Mucosa of descending colon (tissue), 3 donors: ENCODE measurements around the gene TSPAN32. TPM values are rescaled to one million over a fixed set of nuclear protein-coding genes. Genes with fewer than 3 reads are reported as not detected.

ENCODE experiments used
- ATAC-seq: fragments of 200-7000 bp; cut with Tn5 transposase; one replicate; pipeline ENCODE4 v1.9.1; 2020; ENCODE audit warnings: mild to moderate bottlenecking, moderate library complexity
- DNase-seq, 3 donors: peaks; one replicate each; pipeline ENCODE4 v3.0.0-alpha.2; 2020
- H3K36me3 ChIP-seq: fragments of 200-600 bp; one replicate; pipeline ENCODE4 v1.8.0; 2021; ENCODE audit warnings: low read depth, mild to moderate bottlenecking
- H3K4me1 ChIP-seq: fragments of 200-600 bp; one replicate; pipeline ENCODE4 v1.8.0; 2021; ENCODE audit warnings: low read depth, mild to moderate bottlenecking
- H3K4me3 ChIP-seq: fragments of 200-600 bp; one replicate; pipeline ENCODE4 v1.8.0; 2021; ENCODE audit warnings: mild to moderate bottlenecking
- H3K9me3 ChIP-seq: fragments of 200-600 bp; one replicate; pipeline ENCODE4 v1.8.0; 2021; ENCODE audit warnings: mild to moderate bottlenecking
- intact Hi-C, 2 donors: fragments of 100-400 bp; cut with DNase I in 1 of 2; cut with micrococcal nuclease in 1 of 2; formaldehyde crosslinking; loops; one replicate each; pipeline versions ENCODE4 v1.11.0 to v1.11.1; 2022; cut with DNase I, micrococcal nuclease
- long read RNA-seq, 2 donors: library from polyadenylated mRNA; unstranded; transcript quantifications; one replicate each; pipeline ENCODE4 v2.0.0, GENCODE V29; 2019 to 2021
- total RNA-seq, 3 donors: library from RNA; stranded (reverse); fragmentation: NEBNext Ultra II Directional in 2 of 3; extraction: Animal tissue kit (Norgen Biotek cat#: 25700) in 2 of 3; gene quantifications; one replicate each; pipeline versions ENCODE4 v1.2.1 to v1.2.4, GENCODE V29; 2021 to 2023
- TF ChIP-seq, protein P1 (sequence below): fragments of 200-600 bp; IDR thresholded peaks from one replicate; pipeline ENCODE4 v1.8.0; 2022; ENCODE audit warnings: antibody characterized with exemption, mild to moderate bottlenecking
- donor health status: DM: no; HTN: no; CAD: no; lungs with moderate emphysema.
- donor health status: DM: no; HTN: no; CAD: no.
- donor health status: DM: no; HTN: yes; CAD: no.

Gene TSPAN32, protein sequence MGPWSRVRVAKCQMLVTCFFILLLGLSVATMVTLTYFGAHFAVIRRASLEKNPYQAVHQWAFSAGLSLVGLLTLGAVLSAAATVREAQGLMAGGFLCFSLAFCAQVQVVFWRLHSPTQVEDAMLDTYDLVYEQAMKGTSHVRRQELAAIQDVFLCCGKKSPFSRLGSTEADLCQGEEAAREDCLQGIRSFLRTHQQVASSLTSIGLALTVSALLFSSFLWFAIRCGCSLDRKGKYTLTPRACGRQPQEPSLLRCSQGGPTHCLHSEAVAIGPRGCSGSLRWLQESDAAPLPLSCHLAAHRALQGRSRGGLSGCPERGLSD
- 1 to 10 TPM; 1.2 to 2.8 (median 2.6) TPM for total RNA-seq
- long read RNA-seq, donor 1, partial matches to known transcripts, result 1 of 1 reads
- long read RNA-seq, donor 1, other reads (novel, unspliced or antisense), result 0 of 1 reads
- long read RNA-seq, donor 2, partial matches to known transcripts, result 0 of 1 reads
- long read RNA-seq, donor 2, other reads (novel, unspliced or antisense), result 1 of 1 reads

DNA sequence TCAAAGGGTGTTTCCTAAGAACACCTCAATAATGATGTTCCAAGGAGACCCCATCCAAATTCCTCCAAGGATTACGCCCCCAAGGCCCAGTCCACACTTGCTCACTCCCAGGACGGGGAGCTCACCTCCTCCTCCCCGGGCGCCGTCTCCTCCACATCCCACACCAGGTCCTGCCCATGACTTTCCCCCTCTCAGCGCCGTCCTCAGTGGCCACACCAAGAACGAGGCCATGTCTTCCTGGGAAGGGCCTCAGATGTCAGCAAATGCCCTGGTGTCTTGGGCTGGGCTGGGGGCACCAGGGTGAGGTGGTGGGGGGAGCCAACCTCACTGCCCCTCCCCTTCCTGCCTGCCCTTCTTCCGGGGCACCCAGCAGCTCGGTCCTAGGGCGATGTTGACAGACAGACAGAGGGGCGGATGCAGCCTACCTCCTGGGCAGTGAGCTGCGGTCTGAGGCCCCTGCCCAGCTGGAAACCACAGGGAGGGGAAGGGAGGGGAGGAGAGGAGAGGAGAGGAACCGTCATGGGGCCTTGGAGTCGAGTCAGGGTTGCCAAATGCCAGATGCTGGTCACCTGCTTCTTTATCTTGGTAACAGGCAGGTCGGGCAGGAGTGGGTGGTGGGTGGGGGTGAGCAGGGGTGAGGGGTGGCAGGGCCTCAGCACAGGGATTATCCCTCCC is at the start of gene TSPAN32, which contains the start of gene C11orf21:
TSS of gene TSPAN32 (plus strand) at position 383 of the 675 bp plus-strand sequence. CDS start at position 520, 137 bp downstream.
TSS of gene C11orf21 (minus strand) at position 288 of the 675 bp plus-strand sequence. CDS start at position 178, 110 bp downstream.
- H3K9me3 ChIP-seq, result no peaks in the 10 kb centered on the region
- H3K36me3 ChIP-seq, result no peaks in the 10 kb centered on the region
- TF ChIP-seq, protein P1, sequence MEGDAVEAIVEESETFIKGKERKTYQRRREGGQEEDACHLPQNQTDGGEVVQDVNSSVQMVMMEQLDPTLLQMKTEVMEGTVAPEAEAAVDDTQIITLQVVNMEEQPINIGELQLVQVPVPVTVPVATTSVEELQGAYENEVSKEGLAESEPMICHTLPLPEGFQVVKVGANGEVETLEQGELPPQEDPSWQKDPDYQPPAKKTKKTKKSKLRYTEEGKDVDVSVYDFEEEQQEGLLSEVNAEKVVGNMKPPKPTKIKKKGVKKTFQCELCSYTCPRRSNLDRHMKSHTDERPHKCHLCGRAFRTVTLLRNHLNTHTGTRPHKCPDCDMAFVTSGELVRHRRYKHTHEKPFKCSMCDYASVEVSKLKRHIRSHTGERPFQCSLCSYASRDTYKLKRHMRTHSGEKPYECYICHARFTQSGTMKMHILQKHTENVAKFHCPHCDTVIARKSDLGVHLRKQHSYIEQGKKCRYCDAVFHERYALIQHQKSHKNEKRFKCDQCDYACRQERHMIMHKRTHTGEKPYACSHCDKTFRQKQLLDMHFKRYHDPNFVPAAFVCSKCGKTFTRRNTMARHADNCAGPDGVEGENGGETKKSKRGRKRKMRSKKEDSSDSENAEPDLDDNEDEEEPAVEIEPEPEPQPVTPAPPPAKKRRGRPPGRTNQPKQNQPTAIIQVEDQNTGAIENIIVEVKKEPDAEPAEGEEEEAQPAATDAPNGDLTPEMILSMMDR, result no peak
- ATAC-seq (peak; percentile 61), DNase-seq (peak in 2 of 3 donors; percentile 60 to 87)
- H3K4me3 ChIP-seq, result no peak within 1 kb of the TSS
- intact Hi-C loops, result loop anchor here in 1 of 2 donors (5.0 kb wide), 1 partner anchor 121 kb away; no protein-coding TSS in a partner anchor
- peaks cover 4% of the 10 kb centered on the region for H3K4me1 ChIP-seq

DNA sequence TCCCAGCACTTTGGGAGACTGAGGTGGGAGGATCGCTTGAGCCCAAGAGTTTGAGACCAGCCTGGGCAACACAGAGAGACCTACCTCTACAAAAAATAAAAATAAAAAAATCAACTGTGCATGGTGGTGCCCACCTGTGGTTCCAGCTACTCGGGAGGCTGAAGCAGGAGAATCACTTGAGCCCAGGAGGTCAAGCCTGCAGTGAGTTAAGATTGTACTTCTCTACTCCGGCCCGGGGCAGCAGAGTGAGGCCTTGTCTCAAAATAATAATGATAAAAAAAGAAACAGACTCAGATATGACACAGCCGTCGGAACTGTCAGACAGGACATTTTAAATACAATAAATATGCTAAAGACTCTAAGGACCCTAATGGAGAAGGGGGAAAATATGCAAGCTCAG is 49.8 kb upstream of the TSPAN32 start:
- intact Hi-C loops, result no loop called here
- H3K9me3 ChIP-seq, result no peaks in the 10 kb centered on the region
- H3K36me3 ChIP-seq, result no peaks in the 10 kb centered on the region
- H3K4me1 ChIP-seq, result no peaks in the 10 kb centered on the region
- H3K4me3 ChIP-seq, result no peak overlapping the region
- DNase-seq (no peak), ATAC-seq (no peak)
- TF ChIP-seq, protein P1, result no peak

DNA sequence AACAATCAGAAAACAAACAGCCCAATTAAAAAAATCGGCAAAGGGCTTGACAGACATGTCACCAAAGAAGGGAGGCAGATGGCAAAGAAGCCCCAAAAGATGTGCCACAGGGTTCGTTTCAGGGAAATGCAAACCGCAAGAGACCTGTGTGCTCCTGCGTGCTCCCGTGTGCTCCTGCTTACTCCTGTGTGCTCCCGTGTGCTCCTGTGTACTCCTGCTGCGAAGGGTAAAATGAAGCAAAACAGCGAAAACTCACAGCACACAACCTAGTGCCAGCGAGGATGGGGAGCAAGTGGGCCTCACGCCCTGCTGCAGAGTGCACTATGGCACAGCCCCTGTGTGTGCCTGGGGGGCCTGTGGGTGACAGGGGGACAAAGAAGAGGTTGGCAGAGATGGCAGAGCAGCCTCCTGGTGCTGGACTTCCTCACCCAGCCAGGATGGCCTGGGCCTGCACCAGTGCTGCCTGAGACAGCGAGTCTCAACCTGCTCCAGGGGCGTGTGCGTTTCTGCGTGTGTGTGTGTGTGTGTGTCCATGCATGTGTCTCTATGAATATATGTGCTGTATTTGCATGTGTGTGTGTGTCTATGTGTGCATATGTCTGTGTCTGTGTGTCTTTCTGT is 45.4 kb upstream of the TSPAN32 start:
- DNase-seq (no peak), ATAC-seq (peak; percentile 29)

DNA sequence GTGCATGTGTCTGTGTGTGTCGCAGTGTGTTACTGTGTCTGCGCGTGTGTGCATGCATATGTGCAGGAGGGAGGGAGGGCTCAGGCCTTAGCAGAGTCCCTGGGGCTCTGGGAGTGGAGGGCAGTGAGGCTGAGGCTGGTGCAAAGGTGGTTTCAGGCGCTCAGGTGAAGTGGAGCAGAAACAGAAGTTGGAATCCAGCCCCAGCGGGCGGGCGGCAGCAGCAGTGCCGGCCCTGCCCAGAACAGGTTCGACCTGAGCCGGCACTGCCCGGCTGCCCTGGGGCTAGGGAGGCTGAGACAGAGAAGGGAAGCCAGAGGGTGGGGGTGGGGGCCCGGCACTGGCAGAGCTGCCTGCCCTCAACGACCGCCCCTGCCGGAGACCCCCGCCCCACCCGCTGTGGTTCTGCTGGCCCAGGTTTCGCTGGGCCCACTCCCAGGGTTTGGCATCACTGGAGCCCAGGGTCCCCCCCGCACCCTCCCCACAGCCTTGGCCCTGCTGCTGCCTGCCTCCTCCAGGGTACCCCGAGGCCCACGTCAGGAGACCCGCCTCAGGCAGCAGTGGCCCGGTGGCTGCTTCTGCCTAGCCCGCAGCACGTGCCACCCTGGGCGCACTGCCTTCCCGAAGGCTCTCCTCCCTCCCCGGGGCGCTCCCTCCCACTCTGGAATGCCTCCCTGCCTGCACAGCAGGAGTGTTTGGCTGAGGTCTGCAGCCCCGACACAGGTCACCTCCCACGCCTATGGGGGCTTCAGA is 44.7 kb upstream of the TSPAN32 start:
- TF ChIP-seq, protein P1, result no peak
- peak in 2 of 3 donors; percentile 27 to 57 for DNase-seq
- H3K4me1 ChIP-seq, result no peaks in the 10 kb centered on the region
- intact Hi-C loops, result no loop called here
- H3K4me3 ChIP-seq, result no peak overlapping the region
- ATAC-seq, result peak; percentile 58
- H3K9me3 ChIP-seq, result no peaks in the 10 kb centered on the region
- H3K36me3 ChIP-seq, result no peaks in the 10 kb centered on the region

More for the DNA sequence above, 45.4 kb upstream of the TSPAN32 start:
- TF ChIP-seq, protein P1, result no peak
- Histone ChIP-seq H3K36me3 (no peaks in the 10 kb centered on the region), H3K4me1 (no peaks in the 10 kb centered on the region), H3K9me3 (no peaks in the 10 kb centered on the region), H3K4me3 (no peak overlapping the region)
- intact Hi-C loops, result no loop called here
